GM21737 (cell line): ENCODE data around the gene SLAMF6.

ENCODE experiments used
- ATAC-seq: cut with Tn5 transposase; IDR thresholded peaks from one replicate; pipeline ENCODE4 v1.9.1; 2021; ENCODE audit warnings: mild to moderate bottlenecking, moderate library complexity; ENCODE audit not compliant: unreplicated experiment

Gene SLAMF6

GRCh38 chr1:160474392-160475242 lies 48.4 kb downstream of the SLAMF6 start:
- peak; percentile 51 for ATAC-seq

- ATAC-seq = no peak
Observed at GRCh38 chr1:160472112-160472511, 50.9 kb downstream of the SLAMF6 start.

GRCh38 chr1:160471253-160471652 lies 51.8 kb downstream of the SLAMF6 start:
- ATAC-seq = no peak

GRCh38 chr1:160467576-160467975 lies 55.5 kb downstream of the SLAMF6 start:
- no peak for ATAC-seq

- no peak for ATAC-seq
Observed at GRCh38 chr1:160466961-160467360, 56.1 kb downstream of the SLAMF6 start.

- no peak for ATAC-seq
Observed at GRCh38 chr1:160465123-160465522, 57.9 kb downstream of the SLAMF6 start.

- ATAC-seq = no peak
Observed at GRCh38 chr1:160460683-160461287, 62.3 kb downstream of the SLAMF6 start.

GRCh38 chr1:160460214-160460642 lies 62.8 kb downstream of the SLAMF6 start:
- ATAC-seq = no peak

- no peak for ATAC-seq
Observed at GRCh38 chr1:160459687-160460086, 63.4 kb downstream of the SLAMF6 start.

- no peak for ATAC-seq
Observed at GRCh38 chr1:160459056-160459455, 64.0 kb downstream of the SLAMF6 start.

GRCh38 chr1:160455153-160455517 lies 67.9 kb downstream of the SLAMF6 start:
- ATAC-seq = no peak

GRCh38 chr1:160454371-160455152 lies 68.5 kb downstream of the SLAMF6 start:
- ATAC-seq = no peak

GRCh38 chr1:160453443-160453842 lies 69.6 kb downstream of the SLAMF6 start:
- ATAC-seq = peak; percentile 42

GRCh38 chr1:160451859-160452232 lies 71.2 kb downstream of the SLAMF6 start:
- ATAC-seq = peak; percentile 24

- peak; percentile 41 for ATAC-seq
Observed at GRCh38 chr1:160451119-160451858, 71.8 kb downstream of the SLAMF6 start.

- no peak for ATAC-seq
Observed at GRCh38 chr1:160449494-160449893, 73.6 kb downstream of the SLAMF6 start.

GRCh38 chr1:160446945-160447600 lies 76.0 kb downstream of the SLAMF6 start:
- ATAC-seq = no peak

- no peak for ATAC-seq
Observed at GRCh38 chr1:160439718-160440117, 83.3 kb downstream of the SLAMF6 start.

- ATAC-seq = no peak
Observed at GRCh38 chr1:160438935-160439334, 84.1 kb downstream of the SLAMF6 start.

- no peak for ATAC-seq
Observed at GRCh38 chr1:160438317-160438918, 84.6 kb downstream of the SLAMF6 start.
